ENCODE measurements around the gene PNPLA2. TPM values are rescaled to one million over a fixed set of nuclear protein-coding genes. Genes with fewer than 3 reads are reported as not detected.

The PNPLA2 gene
- total RNA-seq, 1 donor from 2014 or later = 9.0 TPM

GRCh38 chr11:782264-783174 lies 36.2 kb upstream of the PNPLA2 start:
- FAIRE-seq = no peak
- DNase-seq (ENCODE audit: low read depth) = no peak
- Histone ChIP-seq H3K36me3 (ENCODE audit: control insufficient read depth, insufficient read depth, low read length) (peaks cover 8% of the 10 kb centered on the region), H3K4me3 (ENCODE audit: low read depth, low read length) (no peak overlapping the region), H3K27me3 (ENCODE audit: control insufficient read depth, insufficient read depth, low read length) (no peaks in the 10 kb centered on the region)
- no peak for TF ChIP-seq CTCF (IDR thresholded peaks at IDR 0.05; ENCODE audit: insufficient read depth, low read length, severe bottlenecking)

GRCh38 chr11:783581-784015 lies 35.1 kb upstream of the PNPLA2 start:
- peak; percentile 94 for TF ChIP-seq CTCF (IDR thresholded peaks at IDR 0.05; ENCODE audit: insufficient read depth, low read length, severe bottlenecking)
- peaks cover 8% of the 10 kb centered on the region for H3K36me3 ChIP-seq (ENCODE audit: control insufficient read depth, insufficient read depth, low read length)
- H3K4me3 ChIP-seq (ENCODE audit: low read depth, low read length) = no peak overlapping the region
- peak; percentile 77 for DNase-seq (ENCODE audit: low read depth)
- no peaks in the 10 kb centered on the region for H3K27me3 ChIP-seq (ENCODE audit: control insufficient read depth, insufficient read depth, low read length)
- FAIRE-seq = no peak

GRCh38 chr11:786235-787083 lies 32.3 kb upstream of the PNPLA2 start:
- no peak for FAIRE-seq
- no peak for DNase-seq (ENCODE audit: low read depth)
- TF ChIP-seq CTCF (IDR thresholded peaks at IDR 0.05; ENCODE audit: insufficient read depth, low read length, severe bottlenecking) = no peak

GRCh38 chr11:787084-787675 lies 31.5 kb upstream of the PNPLA2 start:
- TF ChIP-seq CTCF (IDR thresholded peaks at IDR 0.05; ENCODE audit: insufficient read depth, low read length, severe bottlenecking) = no peak
- no peak overlapping the region for H3K4me3 ChIP-seq (ENCODE audit: low read depth, low read length)
- FAIRE-seq = no peak
- no peak for DNase-seq (ENCODE audit: low read depth)
- H3K27me3 ChIP-seq (ENCODE audit: control insufficient read depth, insufficient read depth, low read length) = peaks cover 3% of the 10 kb centered on the region
- peaks cover 3% of the 10 kb centered on the region for H3K36me3 ChIP-seq (ENCODE audit: control insufficient read depth, insufficient read depth, low read length)

More at GRCh38 chr11:786235-787083, 32.3 kb upstream of the PNPLA2 start:
- no peak overlapping the region for H3K4me3 ChIP-seq (ENCODE audit: low read depth, low read length)
- no peaks in the 10 kb centered on the region for H3K36me3 ChIP-seq (ENCODE audit: control insufficient read depth, insufficient read depth, low read length)
- peaks cover 3% of the 10 kb centered on the region for H3K27me3 ChIP-seq (ENCODE audit: control insufficient read depth, insufficient read depth, low read length)

GRCh38 chr11:788009-788640 lies 30.6 kb upstream of the PNPLA2 start:
- H3K4me3 ChIP-seq (ENCODE audit: low read depth, low read length) = no peak overlapping the region
- peaks cover 3% of the 10 kb centered on the region for H3K36me3 ChIP-seq (ENCODE audit: control insufficient read depth, insufficient read depth, low read length)
- FAIRE-seq (no peak), DNase-seq (ENCODE audit: low read depth) (no peak)
- no peak for TF ChIP-seq CTCF (IDR thresholded peaks at IDR 0.05; ENCODE audit: insufficient read depth, low read length, severe bottlenecking)
- peaks cover 3% of the 10 kb centered on the region for H3K27me3 ChIP-seq (ENCODE audit: control insufficient read depth, insufficient read depth, low read length)
